HEK293T (cell line): ENCODE data around the gene MAFF.

Experiments
- CTCF ChIA-PET: fragments of 350-600 bp; formaldehyde crosslinking; extraction: SDS; loops from one replicate; lab custom pipeline; 2021; ENCODE audit warnings: antibody characterized with exemption, inconsistent platforms; lab: Yijun Ruan, JAX
- POLR2A ChIA-PET: fragments of 350-600 bp; formaldehyde crosslinking; extraction: SDS; loops from one replicate; lab custom pipeline; 2020; ENCODE audit warnings: antibody characterized with exemption, inconsistent platforms; lab: Yijun Ruan, JAX
- DNase-seq: peaks from one replicate; pipeline ENCODE4 v3.0.0; 2012; ENCODE audit warnings: mixed read lengths; ENCODE audit errors: extremely low spot score
- ARNT ChIP-seq: fragments of 450-650 bp; IDR thresholded peaks from 2 replicates; pipeline ENCODE4 v1.6.1; 2017; ENCODE audit warnings: mild to moderate bottlenecking
- BHLHE40 ChIP-seq: fragments of 450-650 bp; IDR thresholded peaks from 2 replicates; pipeline ENCODE4 v1.6.1; 2016; ENCODE audit warnings: mild to moderate bottlenecking, moderate library complexity, borderline replicate concordance
- CTBP1 ChIP-seq: fragments of 450-650 bp; IDR thresholded peaks from 2 replicates; pipeline ENCODE4 v1.6.1; 2016; ENCODE audit warnings: borderline replicate concordance
- ELF4 ChIP-seq: fragments of 450-650 bp; IDR thresholded peaks from 2 replicates; pipeline ENCODE4 v1.6.1; 2017; ENCODE audit warnings: antibody characterized with exemption
- FOXA1 ChIP-seq: fragments of 450-650 bp; IDR thresholded peaks from 2 replicates; pipeline ENCODE4 v1.6.1; 2016; ENCODE audit warnings: mild to moderate bottlenecking
- FOXK2 ChIP-seq: fragments of 450-650 bp; IDR thresholded peaks from 2 replicates; pipeline ENCODE4 v1.6.1; 2016; ENCODE audit warnings: mild to moderate bottlenecking
- FOXM1 ChIP-seq: fragments of 450-650 bp; IDR thresholded peaks from 2 replicates; pipeline ENCODE4 v1.6.1; 2017; ENCODE audit warnings: mild to moderate bottlenecking, borderline replicate concordance
- HDGF ChIP-seq: fragments of 450-650 bp; IDR thresholded peaks from 2 replicates; pipeline ENCODE4 v1.6.1; 2017; ENCODE audit warnings: antibody characterized with exemption, borderline replicate concordance
- L3MBTL2 ChIP-seq: fragments of 450-650 bp; conservative IDR thresholded peaks from 2 replicates; pipeline ENCODE4 v1.6.1; 2016; ENCODE audit warnings: mild to moderate bottlenecking
- LEF1 ChIP-seq: fragments of 450-650 bp; IDR thresholded peaks from 2 replicates; pipeline ENCODE4 v1.6.1; 2017; ENCODE audit warnings: mild to moderate bottlenecking, borderline replicate concordance
- NFRKB ChIP-seq: fragments of 450-650 bp; IDR thresholded peaks from 2 replicates; pipeline ENCODE4 v1.6.1; 2016; ENCODE audit warnings: mild to moderate bottlenecking, moderate library complexity
- SP1 ChIP-seq: fragments of 450-650 bp; IDR thresholded peaks from 2 replicates; pipeline ENCODE4 v1.6.1; 2017
- SUZ12 ChIP-seq: fragments of 450-650 bp; IDR thresholded peaks from 2 replicates; pipeline ENCODE4 v1.6.1; 2016; ENCODE audit warnings: mild to moderate bottlenecking
- TARDBP ChIP-seq: fragments of 450-650 bp; IDR thresholded peaks from 2 replicates; pipeline ENCODE4 v1.6.1; 2016
- ZNF384 ChIP-seq: fragments of 450-650 bp; IDR thresholded peaks from 2 replicates; pipeline ENCODE4 v1.6.1; 2016
- TF ChIP-seq, protein P1 (sequence below): fragments of 450-650 bp; IDR thresholded peaks from 2 replicates; pipeline ENCODE4 v1.6.1; 2016

Gene MAFF

DNA sequence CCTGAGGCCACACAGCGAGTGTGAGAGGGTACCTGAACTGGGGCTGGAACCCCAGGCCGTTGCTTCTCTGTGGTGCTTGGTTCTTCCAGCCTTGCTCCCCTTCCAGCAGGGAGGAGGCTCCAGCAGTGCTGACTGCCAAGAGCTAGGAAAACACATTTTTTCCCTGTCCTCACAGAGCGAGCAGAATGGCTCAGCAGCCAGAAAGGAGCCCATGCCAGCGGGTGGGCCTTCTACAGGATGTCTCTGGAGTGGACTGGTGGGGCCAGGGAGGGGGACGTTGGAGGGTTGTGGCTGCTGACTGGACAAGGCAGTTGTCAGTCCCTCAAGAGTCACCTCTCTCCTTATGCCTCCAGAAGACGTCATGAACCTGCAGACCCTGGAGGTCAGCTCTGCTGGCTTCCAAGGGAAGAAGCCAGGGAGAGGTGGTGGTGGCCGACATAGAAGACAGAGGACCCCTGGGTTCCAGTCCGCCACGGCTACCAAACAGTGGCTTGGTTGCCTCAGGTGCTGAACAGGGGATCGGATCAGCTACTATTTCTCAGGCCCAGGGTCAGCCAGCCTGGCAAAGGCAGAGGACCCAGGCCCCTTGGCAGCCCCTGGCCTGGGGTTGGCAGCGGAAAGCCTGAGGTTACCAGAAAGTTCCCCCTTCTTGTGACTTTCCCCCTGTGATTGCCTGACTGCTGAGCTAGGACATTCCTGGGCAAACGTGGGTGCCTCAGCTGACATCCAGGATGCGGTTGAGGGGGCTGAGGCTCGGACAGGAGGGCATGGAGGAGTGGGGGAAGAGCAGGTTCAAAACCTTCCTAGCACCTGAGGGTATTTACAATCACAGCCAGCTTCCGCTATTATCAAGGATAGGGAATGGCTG, 3.7 kb downstream of the MAFF start:
- no peak for DNase-seq
- ChIA-PET CTCF (no interaction called here), POLR2A (interaction anchor here (0.8 kb wide), 1 partner anchor 113 kb away, joined by 3 read pairs; no protein-coding TSS in a partner anchor)
- TF ChIP-seq TARDBP (no peak), LEF1 (no peak), FOXM1 (no peak), L3MBTL2 (no peak), ZNF384 (no peak), SP1 (no peak), SUZ12 (no peak), BHLHE40 (no peak), FOXA1 (no peak), ELF4 (no peak), FOXK2 (no peak), HDGF (no peak)

DNA sequence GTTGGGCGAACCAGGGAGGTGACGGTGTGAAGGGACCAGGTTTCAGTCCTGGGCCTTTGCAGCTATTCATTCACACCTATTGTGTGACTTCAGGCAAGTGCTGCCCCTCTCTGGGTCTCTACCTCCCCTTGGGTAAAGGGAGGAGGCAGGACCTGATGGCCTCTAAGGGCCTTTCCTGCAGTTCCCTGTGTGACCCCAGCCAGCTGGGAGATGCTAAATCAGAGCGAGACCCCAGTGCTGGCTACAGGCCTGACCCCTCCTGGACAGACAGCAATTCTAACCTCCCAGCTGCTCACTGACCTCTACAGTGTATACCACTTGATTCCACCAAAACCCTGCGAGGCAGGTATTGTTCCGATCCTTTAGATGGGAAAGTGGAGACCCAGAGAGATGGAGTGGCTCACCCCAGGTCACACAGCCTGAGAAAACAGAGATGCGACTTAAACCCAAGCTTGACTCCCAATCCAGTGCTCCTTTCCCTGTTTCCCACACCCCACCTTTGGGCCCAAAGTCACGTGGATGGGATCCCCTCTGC, 6.2 kb downstream of the MAFF start:
- POLR2A ChIA-PET, result interaction anchor here (1.0 to 1.2 kb wide), 2 partner anchors 16 to 110 kb away, joined by 3 read pairs; no protein-coding TSS in a partner anchor
- CTCF ChIA-PET, result interaction anchor here (1.5 kb wide), 1 partner anchor 156 kb away, joined by 4 read pairs; no protein-coding TSS in a partner anchor
- no peak for DNase-seq
- TF ChIP-seq TARDBP (no peak), SUZ12 (no peak), FOXM1 (no peak), HDGF (no peak), CTBP1 (no peak), FOXK2 (no peak), ARNT (no peak), ELF4 (no peak), LEF1 (no peak), NFRKB (no peak), L3MBTL2 (no peak), BHLHE40 (no peak), ZNF384 (no peak), SP1 (no peak), FOXA1 (no peak)
- TF ChIP-seq, protein P1, sequence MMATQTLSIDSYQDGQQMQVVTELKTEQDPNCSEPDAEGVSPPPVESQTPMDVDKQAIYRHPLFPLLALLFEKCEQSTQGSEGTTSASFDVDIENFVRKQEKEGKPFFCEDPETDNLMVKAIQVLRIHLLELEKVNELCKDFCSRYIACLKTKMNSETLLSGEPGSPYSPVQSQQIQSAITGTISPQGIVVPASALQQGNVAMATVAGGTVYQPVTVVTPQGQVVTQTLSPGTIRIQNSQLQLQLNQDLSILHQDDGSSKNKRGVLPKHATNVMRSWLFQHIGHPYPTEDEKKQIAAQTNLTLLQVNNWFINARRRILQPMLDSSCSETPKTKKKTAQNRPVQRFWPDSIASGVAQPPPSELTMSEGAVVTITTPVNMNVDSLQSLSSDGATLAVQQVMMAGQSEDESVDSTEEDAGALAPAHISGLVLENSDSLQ, result no peak

DNA sequence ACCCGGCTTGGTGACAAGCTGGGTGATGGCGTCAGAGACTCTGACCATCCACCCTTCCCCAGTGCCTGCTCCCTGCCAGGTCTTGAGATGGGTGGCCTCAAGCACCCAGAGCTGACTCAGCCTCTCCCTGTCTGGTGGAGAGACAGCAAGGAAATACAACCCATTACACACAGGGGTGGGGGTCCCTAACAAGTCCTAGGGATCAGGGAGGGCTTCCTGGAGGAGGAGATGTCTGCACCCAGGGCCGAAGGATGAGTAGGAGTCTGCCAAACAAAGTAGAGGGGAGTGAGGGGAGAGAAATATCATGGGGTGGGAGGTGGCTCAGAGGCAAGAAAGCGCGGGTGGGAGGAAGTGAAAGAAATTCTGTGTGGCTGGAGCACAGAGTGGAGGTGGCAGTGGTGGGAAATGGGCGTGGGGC, 6.8 kb downstream of the MAFF start:
- no peak for DNase-seq
- ChIA-PET CTCF (interaction anchor here (1.5 kb wide), 1 partner anchor 156 kb away, joined by 4 read pairs; no protein-coding TSS in a partner anchor), POLR2A (interaction anchor here (1.0 to 1.2 kb wide), 2 partner anchors 17 to 109 kb away, joined by 3 read pairs; no protein-coding TSS in a partner anchor)
- TF ChIP-seq SUZ12 (no peak), ELF4 (no peak), BHLHE40 (no peak), SP1 (no peak), ARNT (no peak), FOXA1 (no peak), CTBP1 (no peak), L3MBTL2 (no peak), FOXK2 (no peak), NFRKB (no peak), LEF1 (no peak)
- TF ChIP-seq, protein P1, result no peak

DNA sequence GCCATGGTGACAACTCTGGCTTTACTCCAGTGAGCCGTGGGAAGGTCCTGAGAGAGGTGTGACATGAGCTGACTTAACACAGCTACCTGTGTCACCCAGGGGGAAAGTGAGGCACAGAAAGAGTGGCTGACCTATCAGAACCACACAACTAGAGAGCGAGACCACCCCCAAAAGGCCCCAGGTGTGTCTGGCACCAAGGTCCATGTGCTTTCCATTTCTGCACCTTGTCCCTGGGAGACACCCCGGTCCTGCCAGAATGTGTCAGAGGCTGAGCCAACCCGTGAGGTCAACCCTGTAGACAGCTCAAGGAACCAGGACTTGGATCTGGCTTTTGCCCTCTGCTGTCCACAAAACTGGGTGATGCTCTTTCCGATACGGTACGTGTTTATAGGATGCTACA, 9.8 kb downstream of the MAFF start:
- ChIA-PET POLR2A (interaction anchor here (1.2 kb wide), 1 partner anchor 155 kb away, joined by 3 read pairs; the partner anchor contains the start of gene PICK1), CTCF (interaction anchor here (0.6 to 0.8 kb wide), 2 partner anchors 15 to 159 kb away, joined by 3 to 6 read pairs; no protein-coding TSS in a partner anchor)
- TF ChIP-seq SUZ12 (no peak), ELF4 (no peak), FOXA1 (no peak), FOXK2 (no peak), L3MBTL2 (no peak), ARNT (no peak), LEF1 (no peak), TARDBP (no peak), BHLHE40 (no peak), CTBP1 (no peak), HDGF (no peak), NFRKB (no peak), FOXM1 (no peak), ZNF384 (no peak)
- TF ChIP-seq, protein P1, result no peak
- DNase-seq, result no peak

DNA sequence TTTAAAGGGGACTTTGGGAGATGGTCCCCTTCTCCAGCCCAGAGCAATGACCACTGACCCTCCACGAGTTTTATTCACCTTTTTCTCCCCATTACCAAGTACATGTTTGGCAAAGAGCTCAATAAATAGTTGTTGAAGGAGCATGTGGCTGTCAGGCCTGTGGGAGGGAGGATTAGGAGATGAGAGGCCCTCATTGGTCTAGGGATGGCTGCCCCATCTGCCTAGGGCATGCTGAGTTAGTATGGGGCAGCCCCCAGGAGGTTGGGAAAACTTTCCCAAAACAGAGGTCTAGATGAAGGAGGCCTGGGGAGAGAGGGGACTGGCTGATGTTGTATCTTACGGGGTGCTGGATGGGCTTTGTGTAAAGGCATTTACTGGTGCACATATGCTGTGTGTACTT, 10.6 kb downstream of the MAFF start:
- no peak for DNase-seq
- TF ChIP-seq SP1 (no peak), ELF4 (no peak), FOXM1 (no peak), ZNF384 (no peak), CTBP1 (no peak), ARNT (no peak), TARDBP (no peak), LEF1 (no peak), FOXA1 (no peak), HDGF (no peak), SUZ12 (no peak), NFRKB (no peak), L3MBTL2 (no peak), BHLHE40 (no peak)
- TF ChIP-seq, protein P1, result no peak
- ChIA-PET CTCF (interaction anchor here (0.7 kb wide), 1 partner anchor 10 kb away, joined by 3 read pairs; no protein-coding TSS in a partner anchor), POLR2A (interaction anchor here (1.2 kb wide), 1 partner anchor 155 kb away, joined by 3 read pairs; the partner anchor contains the start of gene PICK1)
